Measurements from ENCODE around the gene TRABD2B.

The TRABD2B gene

DNA sequence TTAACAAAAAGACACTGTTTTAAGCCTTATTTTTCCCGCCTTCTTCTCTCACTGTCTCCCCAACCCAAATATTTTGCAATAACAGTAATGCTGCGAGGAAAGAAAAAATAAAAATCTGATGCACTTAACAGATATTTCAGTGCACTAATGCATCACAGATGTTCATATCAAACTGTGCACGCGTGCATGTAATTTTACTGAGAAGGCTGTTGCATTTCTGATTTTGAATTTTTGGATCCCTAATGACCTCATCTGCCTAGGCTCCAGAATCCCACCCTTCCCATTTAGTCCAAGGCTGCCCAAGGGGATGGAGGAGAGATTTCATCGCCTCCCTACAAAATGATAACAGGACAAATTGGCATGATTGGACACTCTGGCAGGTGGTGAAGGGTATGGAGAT, 5.5 kb downstream of the TRABD2B start:
- no peak for DNase-seq

DNA sequence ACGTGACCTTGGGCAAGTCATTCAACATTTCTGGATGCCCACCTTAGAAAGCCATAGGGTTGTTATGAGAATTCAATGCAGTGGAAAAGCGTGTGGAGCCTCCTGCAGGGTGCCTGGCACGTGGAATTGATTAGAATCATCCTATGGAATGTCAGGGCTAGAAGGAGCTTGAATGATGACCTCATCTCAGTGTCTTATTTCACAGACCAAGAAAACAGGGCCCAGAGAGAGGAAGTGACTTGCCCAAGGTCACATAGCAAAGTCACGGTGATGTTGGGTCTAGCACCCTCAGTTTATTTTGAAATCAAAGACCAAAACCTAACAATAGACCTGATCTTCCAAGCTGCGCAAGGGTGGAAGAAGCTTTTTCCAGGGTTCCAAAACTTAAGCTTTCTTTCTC, 6.0 kb downstream of the TRABD2B start:
- DNase-seq, result no peak

DNA sequence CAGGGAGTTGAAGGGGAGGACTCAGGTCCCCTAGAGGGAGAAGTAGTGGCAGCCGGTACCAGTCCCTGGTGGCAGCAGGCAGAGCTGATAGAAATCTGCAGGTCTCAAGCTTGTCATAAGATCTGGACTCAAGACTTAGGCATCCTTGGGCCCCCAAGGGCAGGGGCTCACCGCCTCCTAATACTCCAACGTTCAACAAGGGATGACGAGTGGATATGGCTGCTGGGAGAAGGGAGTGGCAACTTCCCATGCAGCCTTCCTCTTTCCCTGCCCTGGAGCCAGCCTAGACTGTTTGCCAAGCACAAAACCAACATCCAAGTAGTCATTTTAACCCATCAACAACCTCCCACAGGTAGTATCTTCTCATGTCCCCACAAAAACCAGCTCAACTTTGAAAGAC, 6.9 kb downstream of the TRABD2B start:
- no peak for DNase-seq

DNA sequence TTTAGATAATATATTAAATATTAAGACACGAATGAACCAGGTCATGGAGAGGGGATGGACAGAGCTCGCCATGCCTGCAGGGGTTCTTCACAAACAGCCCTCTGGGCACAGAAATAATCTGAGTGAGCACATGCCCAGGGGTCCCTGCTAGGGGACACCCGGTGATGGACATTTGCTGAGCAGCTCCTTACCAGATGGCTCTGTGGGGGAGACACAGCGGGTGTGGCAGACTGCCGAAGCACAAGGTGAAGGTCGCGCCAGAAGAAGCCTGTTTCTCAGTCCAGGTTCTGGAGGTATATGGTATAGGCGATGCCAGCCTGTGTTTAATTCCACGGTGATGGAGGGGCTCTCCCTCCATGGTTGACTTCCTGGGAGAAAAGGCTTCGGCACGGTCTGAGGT, 9.6 kb downstream of the TRABD2B start:
- no peak for DNase-seq

DNA sequence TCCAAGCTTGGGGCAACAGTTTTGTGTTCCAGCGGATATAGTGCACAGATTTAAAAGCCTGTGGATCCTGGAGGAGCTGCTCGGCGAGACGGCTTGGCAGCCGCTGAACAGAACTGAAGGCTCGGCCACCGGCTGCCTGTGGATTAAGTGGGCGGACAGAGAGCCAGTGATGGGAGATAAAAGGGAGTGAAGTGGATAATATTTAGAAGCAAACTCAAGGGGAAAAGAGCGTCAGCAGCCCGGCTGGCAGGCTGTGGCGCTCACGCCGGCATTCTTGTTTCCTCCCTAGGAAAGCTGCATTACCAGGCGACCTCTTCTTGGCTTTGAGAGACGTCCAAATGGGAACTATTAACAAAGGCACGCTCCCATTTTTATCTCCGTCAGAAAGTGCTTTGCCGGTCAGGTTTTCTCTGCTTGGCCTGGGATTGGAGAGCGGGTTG, 10.4 kb downstream of the TRABD2B start:
- DNase-seq, result no peak

DNA sequence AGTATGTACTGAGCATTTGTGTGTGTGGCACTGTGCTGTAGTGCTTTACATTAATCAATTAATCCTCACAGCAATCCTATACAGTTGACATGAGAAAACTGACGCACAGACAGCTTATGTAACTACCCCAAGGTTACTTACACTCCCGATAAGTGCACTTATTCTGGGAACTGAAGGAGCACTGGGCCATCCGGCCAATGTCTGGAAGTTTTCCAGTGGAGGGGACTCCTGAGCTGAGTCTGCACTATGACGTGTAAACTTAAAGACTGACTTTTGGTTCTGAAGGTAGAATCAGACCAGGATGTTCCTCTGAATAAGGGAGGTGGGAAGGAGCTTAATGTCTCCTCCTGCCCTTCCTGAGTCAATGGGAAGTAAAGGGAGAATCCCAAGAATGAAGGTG, 12.2 kb downstream of the TRABD2B start:
- DNase-seq, result no peak

DNA sequence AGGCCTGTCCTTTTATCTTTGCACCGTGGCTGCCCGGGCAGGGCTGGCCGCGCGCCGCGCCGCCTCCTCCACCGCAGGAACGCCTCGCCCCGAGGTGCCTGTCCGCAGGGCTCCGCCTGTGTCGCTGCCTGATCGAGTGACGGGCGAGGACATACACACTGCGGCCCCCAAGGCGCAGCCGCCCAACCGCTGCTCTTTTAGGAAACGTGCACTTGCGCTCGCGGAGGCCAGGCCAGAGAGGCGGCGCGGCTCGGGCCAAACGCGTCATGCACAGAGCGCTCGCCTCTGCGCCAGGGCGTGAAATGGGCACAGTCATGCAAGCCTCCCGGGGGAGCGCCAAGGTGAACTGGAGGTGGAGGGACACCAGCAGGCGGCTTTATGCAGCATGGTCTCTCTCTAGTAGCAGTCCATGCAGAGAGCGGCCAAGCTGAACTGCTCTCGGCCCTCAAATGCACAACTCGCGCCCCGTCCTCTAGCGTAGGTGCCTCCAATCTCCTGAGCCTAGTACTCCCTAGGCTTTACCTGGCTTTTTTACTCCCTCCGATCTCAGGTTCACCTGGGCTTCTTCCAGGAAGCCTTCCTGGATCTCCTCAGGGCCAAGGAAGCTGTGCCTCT, 12.9 kb downstream of the TRABD2B start:
- DNase-seq, result no peak

DNA sequence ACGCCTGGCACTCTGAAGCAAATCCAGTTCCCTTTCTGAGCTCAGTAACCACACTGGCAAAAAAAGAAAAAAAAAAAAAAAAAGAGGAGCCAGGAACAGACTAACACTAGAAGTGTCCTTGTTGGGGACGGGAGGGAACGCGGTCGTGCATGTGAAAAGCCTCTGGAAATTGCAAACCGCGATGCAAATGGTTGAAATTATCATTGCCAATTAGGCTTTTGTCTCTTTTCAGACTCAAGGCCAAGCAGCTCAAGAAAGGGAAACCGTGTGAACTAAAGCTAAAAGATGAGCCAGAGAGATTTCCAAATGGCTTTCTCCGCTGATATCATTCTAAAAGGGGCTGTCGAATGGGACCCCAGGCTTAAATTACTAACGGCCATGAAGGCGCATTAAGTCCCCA, 13.5 kb downstream of the TRABD2B start:
- no peak for DNase-seq

DNA sequence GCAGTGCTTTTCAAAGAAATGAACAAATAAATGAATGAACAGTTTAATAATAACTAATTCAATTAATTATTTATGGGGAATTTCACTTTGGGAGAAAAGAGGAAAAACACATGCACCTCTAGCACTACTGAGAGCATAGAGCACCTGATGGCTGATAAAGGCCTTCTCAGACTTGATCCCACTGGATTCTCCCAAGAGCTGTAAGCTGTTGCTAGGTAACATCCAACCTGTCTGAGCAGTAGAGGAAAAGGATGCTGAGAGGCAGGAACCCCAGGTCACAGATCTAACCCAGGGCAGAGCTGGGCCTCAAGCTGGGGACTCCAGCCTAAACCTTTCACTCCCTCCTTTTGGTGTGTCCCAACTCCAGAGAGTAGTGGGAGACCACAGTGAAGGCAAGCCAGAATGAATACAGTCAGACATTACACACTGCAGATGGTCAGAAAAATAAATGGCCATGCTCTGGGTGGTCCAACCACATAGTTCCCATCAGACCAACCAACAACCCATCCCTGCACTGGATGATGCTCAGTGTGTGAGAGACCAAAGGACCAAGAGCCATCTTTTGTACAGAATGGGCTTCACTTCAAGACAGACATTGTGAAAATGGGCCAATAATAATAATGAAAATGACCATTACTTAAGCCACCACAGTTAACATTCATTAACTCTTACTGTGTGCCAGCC, 15.4 kb downstream of the TRABD2B start:
- no peak for DNase-seq

DNA sequence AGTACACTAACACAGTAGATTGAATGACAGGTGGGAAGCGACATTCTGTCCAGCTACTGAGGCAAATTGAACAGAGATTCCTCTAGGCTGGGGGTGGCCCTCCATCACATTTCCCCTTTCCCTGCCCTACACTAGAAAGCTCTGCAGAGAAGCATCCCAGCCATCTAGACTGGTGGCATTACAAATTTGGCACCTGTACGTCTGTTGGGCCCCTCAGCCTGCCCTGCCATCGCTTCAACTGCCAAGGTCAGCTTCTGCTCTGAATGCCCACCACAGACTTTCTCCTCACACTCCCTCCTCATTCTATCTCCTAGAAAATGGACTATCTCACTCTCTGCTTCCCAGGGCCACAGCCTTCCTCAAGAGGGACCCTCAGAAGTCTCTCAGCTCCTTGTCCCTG, 16.7 kb downstream of the TRABD2B start:
- no peak for DNase-seq

DNA sequence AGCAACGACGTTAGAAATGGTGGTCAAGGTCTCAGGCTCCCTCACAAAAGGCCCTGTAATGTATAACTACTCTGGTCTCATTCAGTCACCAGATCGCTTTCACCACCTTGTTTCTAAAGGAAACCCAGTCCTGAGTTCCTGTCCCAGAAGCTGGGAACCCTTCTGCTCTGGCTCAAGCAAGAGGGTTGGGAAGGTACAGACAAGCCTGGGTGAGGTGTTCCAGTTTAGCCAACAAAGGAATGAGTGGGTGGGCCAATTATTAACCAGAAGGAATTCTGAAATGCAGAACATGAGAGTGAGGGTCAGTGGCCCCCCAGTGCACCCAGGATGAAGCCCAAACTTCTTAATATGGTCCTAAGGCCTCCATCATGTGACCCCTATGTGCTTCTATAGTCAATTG, 17.5 kb downstream of the TRABD2B start:
- DNase-seq, result no peak

DNA sequence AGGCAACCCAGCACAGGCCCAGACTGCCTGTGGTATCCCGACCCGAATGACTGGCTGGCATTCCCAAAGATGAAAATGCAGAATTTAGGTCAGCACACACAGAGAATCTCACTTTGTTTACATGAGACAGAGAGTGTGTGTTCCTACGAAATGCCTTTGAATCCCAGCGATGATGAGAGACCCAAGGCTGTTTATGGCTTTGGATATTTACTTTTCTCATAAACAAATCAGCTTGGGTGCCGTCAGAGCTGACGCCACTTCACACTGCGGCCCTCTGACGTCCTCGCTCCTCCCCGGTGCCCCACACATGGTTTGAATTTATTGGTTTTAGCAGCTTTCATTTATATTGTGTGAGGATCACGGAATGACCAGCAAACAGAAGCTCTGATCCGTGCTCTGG, 18.7 kb downstream of the TRABD2B start:
- no peak for DNase-seq

DNA sequence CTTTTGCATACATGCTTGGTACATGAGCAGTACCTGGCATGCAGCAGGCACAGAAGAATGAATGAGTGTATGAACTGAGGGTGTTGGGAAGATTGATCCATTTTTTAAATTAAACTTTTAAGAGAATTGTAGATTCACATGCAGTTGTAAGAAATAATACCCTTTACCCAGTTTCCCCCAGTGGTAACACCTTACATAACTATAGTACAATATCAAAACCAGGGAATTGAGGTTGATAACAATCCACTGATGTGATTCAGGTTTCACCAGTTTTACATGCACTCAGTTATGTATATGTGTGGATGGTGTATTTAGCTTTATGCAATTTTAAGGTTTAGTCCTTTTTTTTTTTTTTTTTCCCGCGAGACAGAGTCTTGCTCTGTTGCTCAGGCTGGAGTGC, 20.5 kb downstream of the TRABD2B start:
- no peak for DNase-seq

DNA sequence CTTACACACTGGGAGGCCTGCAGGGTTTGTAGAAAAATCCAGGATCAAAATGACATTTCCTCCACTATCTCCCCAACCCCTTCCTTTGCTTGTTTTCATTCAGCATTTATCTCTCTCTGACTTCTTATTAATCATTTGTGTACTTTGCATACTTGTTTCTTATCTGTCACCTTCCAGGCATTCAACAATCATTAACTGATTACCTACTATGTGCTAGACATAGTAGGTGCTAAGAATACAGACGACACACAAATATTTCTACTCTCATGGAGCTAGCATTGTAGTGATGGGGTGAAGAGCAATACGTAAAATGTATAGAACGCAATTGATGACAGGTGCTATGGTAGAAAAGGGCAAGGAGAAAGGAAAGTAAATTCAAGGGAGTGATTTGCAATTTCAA, 20.9 kb downstream of the TRABD2B start:
- DNase-seq, result no peak

DNA sequence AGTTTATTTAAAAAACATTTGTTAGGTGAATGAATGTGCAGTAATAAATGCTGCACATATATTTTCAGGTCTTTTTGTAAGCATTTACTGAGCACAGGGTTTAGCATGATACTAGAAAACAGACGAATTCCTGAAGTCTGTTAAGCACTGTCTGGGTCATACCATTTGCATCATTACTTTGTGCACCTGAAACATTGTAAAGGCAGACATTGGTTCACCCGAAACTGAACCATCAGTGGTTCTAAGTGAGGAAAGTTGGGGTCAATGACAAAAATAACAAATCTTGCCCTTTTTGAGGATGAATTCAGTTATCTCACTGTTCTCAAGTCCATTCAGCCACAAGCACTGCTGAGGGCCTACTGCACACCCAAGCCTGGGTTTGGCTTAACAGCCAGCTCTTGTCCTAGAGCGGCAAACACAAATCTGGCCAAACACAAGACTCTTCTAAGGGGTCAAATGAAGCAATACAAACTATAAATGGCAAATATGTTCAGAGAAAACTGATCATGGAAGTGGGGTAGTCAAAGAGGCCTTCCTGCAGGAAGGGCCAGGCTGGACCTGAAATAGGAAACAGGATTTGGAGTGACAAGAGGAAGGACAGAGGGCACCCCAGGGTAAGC, 21.8 kb downstream of the TRABD2B start:
- no peak for DNase-seq

DNA sequence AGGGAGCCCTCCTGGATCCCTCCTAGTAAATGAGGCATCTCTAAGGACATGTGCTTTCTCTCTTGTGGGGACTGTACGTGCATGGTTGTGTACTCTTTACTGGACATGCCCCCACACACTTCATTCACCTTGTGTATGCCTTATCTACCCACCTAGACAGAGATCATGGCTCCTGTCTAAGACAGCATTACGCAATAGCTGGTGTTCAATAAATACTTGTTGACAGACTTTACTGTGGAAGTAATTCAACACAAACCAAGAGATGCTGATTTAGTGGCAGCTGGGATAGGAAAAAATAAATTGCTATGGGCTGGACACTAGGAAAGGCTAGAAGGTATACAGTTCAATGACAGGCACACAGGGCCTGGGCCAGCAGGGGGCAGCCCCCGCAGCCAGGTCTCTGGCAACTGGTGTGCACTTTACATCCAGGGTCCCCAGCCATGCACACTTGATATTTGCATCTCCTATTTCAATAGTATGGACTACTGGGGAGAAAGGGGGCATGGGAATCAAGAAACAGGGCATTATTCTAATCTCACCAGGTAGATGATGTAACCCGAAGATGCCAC, 24.2 kb downstream of the TRABD2B start:
- no peak for DNase-seq

DNA sequence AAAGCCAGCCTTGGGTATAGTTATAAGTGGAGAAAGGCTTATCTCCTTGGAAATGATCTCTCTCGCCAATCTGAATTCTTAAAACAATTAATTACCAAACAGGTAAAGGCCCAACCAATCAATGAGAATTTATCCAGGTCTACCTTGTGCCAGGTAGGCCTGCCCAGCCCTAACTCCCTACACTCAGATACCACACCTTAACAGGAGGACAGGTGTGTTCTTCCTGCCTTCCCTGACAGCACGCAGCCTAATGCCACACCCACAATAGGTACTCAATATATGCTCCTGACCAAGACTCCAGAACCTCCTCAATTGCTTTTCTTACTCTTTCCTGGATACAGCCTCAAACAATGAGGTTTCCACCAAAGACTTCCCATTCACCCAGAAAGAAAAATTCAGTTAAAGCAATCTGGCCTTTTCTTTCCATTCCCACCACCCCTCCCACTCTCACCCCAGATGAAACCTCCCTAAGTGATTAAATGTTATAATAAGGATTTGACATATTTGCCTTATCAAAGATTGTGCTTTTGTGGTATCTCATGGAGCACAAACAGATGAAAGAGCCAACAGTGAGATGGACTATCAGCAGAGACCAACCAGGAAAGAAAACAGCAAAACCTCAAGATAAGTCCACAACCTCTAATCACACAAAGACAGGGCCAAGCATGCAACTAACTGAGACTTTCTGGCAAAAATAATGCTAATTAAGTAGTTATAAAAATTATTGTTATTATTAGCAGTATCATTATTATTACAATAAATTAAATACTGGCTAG, 25.6 kb downstream of the TRABD2B start:
- DNase-seq, result no peak

DNA sequence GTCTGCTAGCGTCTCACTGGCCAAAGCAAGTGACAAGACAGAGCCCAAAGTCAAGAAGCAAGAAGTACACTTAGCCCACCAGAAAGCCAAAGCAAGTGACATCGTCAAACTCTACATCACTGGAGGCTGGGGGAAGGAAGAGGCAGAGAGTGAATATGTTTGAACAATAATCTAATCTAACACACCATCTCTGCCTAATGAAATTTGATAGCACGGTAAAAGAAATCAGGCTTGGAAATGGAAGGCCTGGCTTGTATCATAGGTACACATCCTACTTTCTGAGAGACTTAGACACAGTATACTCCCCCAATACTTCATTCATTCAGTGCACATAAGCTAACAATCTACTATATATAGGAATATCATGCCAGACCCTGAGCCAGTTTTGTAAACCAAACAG, 26.3 kb downstream of the TRABD2B start:
- DNase-seq, result no peak

DNA sequence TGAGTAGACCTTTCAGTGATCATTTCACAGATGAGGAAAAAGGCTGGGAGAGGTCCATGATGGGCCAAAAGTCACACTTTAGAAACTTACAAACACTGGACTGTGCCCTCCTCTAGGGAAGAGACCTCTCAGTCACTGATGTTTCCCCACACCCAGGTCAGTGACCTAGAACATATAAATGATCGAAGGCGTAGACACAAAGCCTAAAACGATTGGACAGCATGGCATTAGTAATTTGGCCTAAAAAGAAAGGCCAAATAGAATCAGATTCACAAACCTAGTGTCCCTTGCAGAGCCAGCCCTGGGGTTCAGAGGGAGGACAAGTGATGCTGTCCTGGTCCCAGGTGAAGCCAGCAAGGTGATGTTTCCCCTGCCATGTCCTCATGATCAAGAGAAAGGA, 27.7 kb downstream of the TRABD2B start:
- no peak for DNase-seq

DNA sequence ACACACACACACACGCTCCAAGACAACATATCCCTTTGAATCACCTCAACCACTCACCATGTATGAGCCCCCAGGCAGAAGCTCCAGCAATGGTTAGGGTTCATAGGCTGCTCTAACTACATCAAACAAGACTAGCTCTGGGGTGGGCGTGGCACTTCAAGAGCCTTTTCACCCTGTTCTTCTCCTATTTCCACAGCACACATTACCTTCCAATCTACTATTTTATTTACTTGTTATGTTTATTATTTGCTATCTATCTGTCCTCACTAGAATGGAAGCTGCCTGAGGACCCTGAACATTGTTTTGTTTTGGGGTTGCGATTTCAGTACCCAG, 28.7 kb downstream of the TRABD2B start:
- no peak for DNase-seq

DNA sequence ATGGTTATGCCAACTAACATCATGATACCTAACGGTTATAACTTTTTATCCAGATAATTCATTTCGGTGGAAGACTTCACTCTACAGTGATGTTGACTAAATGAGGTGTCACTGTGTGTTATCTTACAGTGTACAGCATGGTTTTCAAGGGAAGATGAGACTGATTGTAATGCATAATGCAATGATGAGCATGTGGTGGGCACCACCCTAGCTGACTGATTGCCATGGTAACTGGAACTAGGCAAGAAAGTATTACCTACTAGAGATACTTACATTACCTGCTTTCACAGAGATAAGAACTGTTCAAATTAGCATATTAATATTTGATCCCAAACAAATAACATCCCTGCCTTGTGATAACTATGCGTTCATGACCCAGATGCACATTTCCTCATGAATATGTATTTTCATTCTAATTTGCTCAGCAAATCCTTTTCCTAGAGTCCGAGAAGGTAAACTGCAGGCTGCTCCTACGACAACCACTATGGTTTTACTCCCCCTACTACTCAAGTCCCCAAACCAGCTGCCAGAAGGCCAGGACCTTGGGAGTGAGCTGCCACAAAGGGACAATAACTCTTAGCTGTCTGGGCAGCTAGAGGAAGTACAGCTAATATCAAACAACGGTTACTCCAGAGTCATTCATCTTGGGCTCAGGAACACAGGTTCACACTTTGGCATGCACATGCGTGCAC, 29.2 kb downstream of the TRABD2B start:
- DNase-seq, result no peak

DNA sequence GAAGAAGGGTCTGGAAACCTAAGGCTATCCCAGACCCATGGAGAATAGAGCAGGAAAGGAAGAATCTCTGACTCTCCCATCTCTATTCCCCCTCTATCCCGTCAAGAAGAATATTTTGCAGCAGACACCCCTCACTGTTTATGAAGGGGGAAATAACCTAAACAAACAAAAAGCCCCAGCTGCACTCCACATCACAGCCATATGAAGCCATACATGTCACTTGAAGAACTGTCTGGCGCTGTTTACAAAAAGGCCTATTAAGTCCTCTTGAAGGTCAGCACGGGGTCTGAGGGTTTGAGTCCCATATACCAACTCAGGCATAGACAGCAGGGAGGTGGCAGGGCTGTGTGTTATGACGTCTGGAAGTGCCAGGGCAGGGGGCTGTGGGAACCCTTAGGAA, 31.4 kb downstream of the TRABD2B start:
- no peak for DNase-seq

DNA sequence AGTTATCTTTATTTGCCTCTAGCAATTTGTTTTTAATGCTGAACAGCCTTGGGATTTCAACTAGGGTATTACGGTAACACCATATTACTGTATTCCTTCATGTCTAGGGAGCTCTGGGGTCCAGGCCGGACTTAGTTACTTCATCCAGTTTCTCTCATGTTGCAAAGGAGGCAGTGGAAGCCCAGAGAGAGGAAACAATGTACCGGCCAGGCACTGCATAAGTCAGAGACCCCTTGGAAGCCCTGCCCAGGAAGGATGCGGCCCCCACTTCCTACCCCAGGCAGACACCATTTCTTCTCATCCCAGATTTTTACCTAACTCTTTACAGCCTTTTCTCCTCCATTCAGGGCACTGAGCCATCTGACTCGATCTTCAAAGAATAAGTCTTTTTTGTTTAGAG, 32.5 kb downstream of the TRABD2B start:
- no peak for DNase-seq

Data from CD4-positive, alpha-beta T cell treated with Interleukin-6 for 4 hours (primary cell).